ENCODE data around the gene SPPL2C. TPM values are rescaled to one million over a fixed set of nuclear protein-coding genes. Genes with fewer than 3 reads are reported as not detected.
A peak's percentile ranks its signal among the peaks of the same experiment; 100 is the strongest.

The SPPL2C gene
- total RNA-seq, 1 experiment from 2014 or later, result not detected

GRCh38 chr17:45895304-45895968 is 50.8 kb downstream of the SPPL2C start:
- Histone ChIP-seq H2BK5ac (ENCODE audit: insufficient read length, low read length) (no peak overlapping the region), H2BK15ac (ENCODE audit: low read depth, low read length) (no peak overlapping the region), H2BK20ac (ENCODE audit: low read depth, low read length, poor library complexity, severe bottlenecking) (no peak overlapping the region), H2AK5ac (ENCODE audit: insufficient read length, low read length) (no peak overlapping the region), H4K8ac (replicated peaks; ENCODE audit: insufficient read length, low read depth, low read length) (no peak overlapping the region), H3K23me2 (ENCODE audit: insufficient read length, low read depth, low read length, poor library complexity, severe bottlenecking) (peaks cover 26% of the 10 kb centered on the region), H2BK120ac (ENCODE audit: low read depth, low read length, poor library complexity, severe bottlenecking) (no peak overlapping the region), H3K18ac (ENCODE audit: insufficient read length, low read depth, low read length) (no peak overlapping the region), H4K91ac (ENCODE audit: insufficient read length, low read depth, low read length) (no peak overlapping the region), H3K79me1 (ENCODE audit: insufficient read depth, low read depth, low read length, poor library complexity, severe bottlenecking) (no peaks in the 10 kb centered on the region), H4K5ac (ENCODE audit: insufficient read length, low read depth, low read length) (no peak overlapping the region), H3K4me2 (ENCODE audit: insufficient read depth, insufficient read length, low read length) (peak overlapping the region; percentile 63), H3K4ac (ENCODE audit: low read depth, low read length) (no peak overlapping the region), H3K79me2 (ENCODE audit: insufficient read depth, low read length) (no peaks in the 10 kb centered on the region), H3K4me1 (ENCODE audit: insufficient read depth, low read length) (no peaks in the 10 kb centered on the region), H4K20me1 (ENCODE audit: control insufficient read depth, insufficient read depth, insufficient read length) (no peaks in the 10 kb centered on the region), H3K9me3 (ENCODE audit: control insufficient read depth, low read depth, low read length) (no peaks in the 10 kb centered on the region), H2AFZ (ENCODE audit: low read length) (no peak overlapping the region), H3K9ac (ENCODE audit: extremely low read depth, insufficient read length, low read length) (no peak overlapping the region), H3K56ac (ENCODE audit: insufficient read length, low read depth, low read length) (no peak overlapping the region), H3K23ac (ENCODE audit: insufficient read length, low read depth, low read length) (no peak overlapping the region), H3K27ac (ENCODE audit: insufficient read length, low read depth, low read length) (no peak overlapping the region), H3K14ac (ENCODE audit: insufficient read depth, low read length) (no peak overlapping the region; the same call in 1 of the 2 replicates), H2BK12ac (ENCODE audit: insufficient read length, low read depth, low read length) (no peak overlapping the region), H3T11ph (ENCODE audit: low read length) (no peak overlapping the region), H3K27me3 (ENCODE audit: insufficient read depth, low read length) (peaks cover 47% of the 10 kb centered on the region)
- Mint-ChIP-seq H3K9me3 (peaks cover 0 to 2% of the 10 kb centered on the region in 2 experiments; a peak in 3 of 5 replicates), H3K27me3 (ENCODE audit: low read depth) (peaks cover 93% of the 10 kb centered on the region), H3K36me3 (ENCODE audit: insufficient read depth in 1 of 3, low read depth in 3 of 3) (peaks cover 0 to 2% (median 0%) of the 10 kb centered on the region in 3 experiments; a peak in 2 of 7 replicates), H3K4me3 (peak overlapping the region; percentile 71 to 88), H3K27ac (no peak overlapping the region), H3K4me1 (peaks cover 18 to 28% of the 10 kb centered on the region in 2 experiments)
- peak; percentile 59 for DNase-seq
- peak; percentile 30; the same call in 1 of the 3 replicates for TF ChIP-seq CTCF (conservative IDR thresholded peaks at IDR 0.05)
- WGBS (ENCODE audit: extremely low coverage, insufficient read length, low lambda C conversion rate), result no CpG with 5 or more reads among the region's 63 CpGs
